ENCODE data around the gene DOCK4.

DNA sequence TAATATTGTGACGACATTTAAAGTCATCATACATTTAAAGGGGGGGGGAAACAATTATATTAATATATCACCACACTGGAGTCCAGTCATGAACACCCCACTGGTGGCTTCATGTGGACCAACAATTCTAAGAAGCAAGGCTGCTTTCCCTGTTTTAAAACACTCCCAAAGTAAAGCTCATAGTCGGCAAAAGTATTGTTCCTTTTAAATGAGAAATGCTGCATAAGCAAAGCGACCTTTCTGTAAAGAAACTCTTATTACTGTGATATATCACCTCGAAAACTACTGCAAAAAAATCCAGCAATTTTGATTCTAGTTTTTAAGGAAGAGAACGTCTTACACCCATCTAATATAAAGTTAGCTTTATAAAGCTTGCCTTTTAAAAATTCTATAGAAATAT is 112.8 kb downstream of the DOCK4 start:
- TF ChIP-seq POLR2A (IDR thresholded peaks at IDR 0.05) = no peak
- TF ChIP-seq, protein P1, sequence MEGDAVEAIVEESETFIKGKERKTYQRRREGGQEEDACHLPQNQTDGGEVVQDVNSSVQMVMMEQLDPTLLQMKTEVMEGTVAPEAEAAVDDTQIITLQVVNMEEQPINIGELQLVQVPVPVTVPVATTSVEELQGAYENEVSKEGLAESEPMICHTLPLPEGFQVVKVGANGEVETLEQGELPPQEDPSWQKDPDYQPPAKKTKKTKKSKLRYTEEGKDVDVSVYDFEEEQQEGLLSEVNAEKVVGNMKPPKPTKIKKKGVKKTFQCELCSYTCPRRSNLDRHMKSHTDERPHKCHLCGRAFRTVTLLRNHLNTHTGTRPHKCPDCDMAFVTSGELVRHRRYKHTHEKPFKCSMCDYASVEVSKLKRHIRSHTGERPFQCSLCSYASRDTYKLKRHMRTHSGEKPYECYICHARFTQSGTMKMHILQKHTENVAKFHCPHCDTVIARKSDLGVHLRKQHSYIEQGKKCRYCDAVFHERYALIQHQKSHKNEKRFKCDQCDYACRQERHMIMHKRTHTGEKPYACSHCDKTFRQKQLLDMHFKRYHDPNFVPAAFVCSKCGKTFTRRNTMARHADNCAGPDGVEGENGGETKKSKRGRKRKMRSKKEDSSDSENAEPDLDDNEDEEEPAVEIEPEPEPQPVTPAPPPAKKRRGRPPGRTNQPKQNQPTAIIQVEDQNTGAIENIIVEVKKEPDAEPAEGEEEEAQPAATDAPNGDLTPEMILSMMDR (IDR thresholded peaks at IDR 0.05) = no peak
- no peak for TF ChIP-seq POLR2AphosphoS5 (IDR thresholded peaks at IDR 0.05)
